Endothelial cell of umbilical vein (primary cell): ENCODE data around the gene CEMIP. TPM values are rescaled to one million over a fixed set of nuclear protein-coding genes. Genes with fewer than 3 reads are reported as not detected.

Experiments used
- BruUV-seq: library from RNA; stranded (reverse); fragments of 400-500 nt; replicated peaks from 2 replicates; lab custom pipeline; 2021; lab: Mats Ljungman, UMichigan
- CTCF ChIA-PET: fragments of 300-600, 350-600 bp; sonication (Branson Sonifier 250); formaldehyde crosslinking; loops from one replicate; lab custom pipeline; 2021; ENCODE audit warnings: antibody characterized with exemption, inconsistent platforms; lab: Charles Lee
- POLR2A ChIA-PET: fragments of 300-600, 350-600 bp; sonication (Branson Sonifier 250); formaldehyde crosslinking; loops from one replicate; lab custom pipeline; 2021; ENCODE audit warnings: antibody characterized with exemption, inconsistent platforms; lab: Charles Lee
- DNase-seq: peaks from one replicate; pipeline ENCODE4 v3.0.0-alpha.2; 2011; ENCODE audit warnings: low read depth, low spot score
- FAIRE-seq: peaks from 2 replicates; lab custom pipeline; 2011; peaks lifted over from hg19 to GRCh38; lab: Jason Lieb, UNC
- H2AFZ ChIP-seq: 2 replicates; pipeline ENCODE4 v1.6.0; 2012; ENCODE audit warnings: low read depth, low read length, control low read depth, inconsistent platforms
- H3K27ac ChIP-seq: 2 replicates; pipeline ENCODE4 v1.5.1; 2011; ENCODE audit warnings: low read depth, mild to moderate bottlenecking, control low read depth, low read length, moderate library complexity; ENCODE audit not compliant: insufficient read depth
- H3K27me3 ChIP-seq, 2 experiments: 2 replicates each; pipeline versions ENCODE4 v1.6.0 to v1.6.1; 2011; ENCODE audit warnings: low read length in 2 of 2, mixed read lengths in 1 of 2; ENCODE audit not compliant: control insufficient read depth in 2 of 2, insufficient read depth in 2 of 2
- H3K36me3 ChIP-seq, 2 experiments: 2 replicates in 1 of 2; 3 replicates in 1 of 2; pipeline ENCODE4 v1.5.1; 2011; ENCODE audit warnings: low read length in 2 of 2, mild to moderate bottlenecking in 1 of 2, moderate library complexity in 1 of 2; ENCODE audit not compliant: control insufficient read depth in 2 of 2, insufficient read depth in 2 of 2; ENCODE audit errors: extremely low read depth in 1 of 2
- H3K4me1 ChIP-seq: 3 replicates; pipeline ENCODE4 v1.5.1; 2011; ENCODE audit warnings: mild to moderate bottlenecking, low read length; ENCODE audit not compliant: control insufficient read depth, insufficient read depth; ENCODE audit errors: extremely low read depth
- H3K4me2 ChIP-seq: 2 replicates; pipeline ENCODE4 v1.6.1; 2011; ENCODE audit warnings: low read length, control low read depth, mixed read lengths; ENCODE audit not compliant: insufficient read depth
- H3K4me3 ChIP-seq, 3 experiments: fragments of 200-600 bp in 1 of 3; sonication (generic), shearing (Covaris generic) in 1 of 3; replicated peaks in 1 of 3; 2 replicates each; pipeline ENCODE4 v1.5.1; 2011 to 2016; ENCODE audit warnings: control low read depth in 3 of 3, low read length in 3 of 3, mild to moderate bottlenecking in 2 of 3, inconsistent platforms in 1 of 3, low read depth in 1 of 3, moderate library complexity in 1 of 3; ENCODE audit not compliant: insufficient read depth in 1 of 3
- H3K79me2 ChIP-seq: 2 replicates; pipeline ENCODE4 v1.6.0; 2012; ENCODE audit warnings: low read length, inconsistent platforms; ENCODE audit not compliant: control insufficient read depth, insufficient read depth
- H3K9ac ChIP-seq: replicated peaks from 2 replicates; pipeline ENCODE3; 2011; ENCODE audit warnings: low read length, control low read depth; ENCODE audit not compliant: insufficient read depth; ENCODE audit errors: extremely low read depth
- H3K9me1 ChIP-seq: replicated peaks from 3 replicates; pipeline ENCODE4 v1.6.0; 2011; ENCODE audit warnings: mild to moderate bottlenecking, low read length; ENCODE audit not compliant: control insufficient read depth, insufficient read depth; ENCODE audit errors: extremely low read depth
- H3K9me3 ChIP-seq: replicated peaks from 2 replicates; pipeline ENCODE4 v1.5.1; 2012; ENCODE audit warnings: low read length, inconsistent platforms; ENCODE audit not compliant: control insufficient read depth, insufficient read depth
- H4K20me1 ChIP-seq: replicated peaks from 2 replicates; pipeline ENCODE3; 2011; ENCODE audit warnings: mild to moderate bottlenecking, low read length; ENCODE audit not compliant: control insufficient read depth, insufficient read depth; ENCODE audit errors: extremely low read depth
- CTCF ChIP-seq, 2 donors: IDR thresholded peaks; 1 replicate in 1 of 2; 2 replicates in 1 of 2; pipeline ENCODE4 v1.5.1; 2011; ENCODE audit warnings: low read length in 2 of 2, mild to moderate bottlenecking in 2 of 2, moderate library complexity in 2 of 2, control low read depth in 1 of 2, inconsistent platforms in 1 of 2, low read depth in 1 of 2; ENCODE audit not compliant: insufficient read depth in 1 of 2; ENCODE audit errors: extremely low read depth in 1 of 2
- EZH2 ChIP-seq: IDR thresholded peaks from 2 replicates; pipeline ENCODE4 v1.6.1; 2012; ENCODE audit warnings: borderline replicate concordance, low read depth, mild to moderate bottlenecking, moderate library complexity, low read length, inconsistent platforms; ENCODE audit not compliant: severe bottlenecking
- FOS ChIP-seq: IDR thresholded peaks from 2 replicates; pipeline ENCODE4 v1.6.1; 2011; ENCODE audit warnings: mild to moderate bottlenecking, low read length, moderate library complexity, borderline replicate concordance; ENCODE audit not compliant: insufficient read depth
- GATA2 ChIP-seq: IDR thresholded peaks from 2 replicates; pipeline ENCODE4 v1.7.0; 2011; ENCODE audit warnings: low read depth, mild to moderate bottlenecking, moderate library complexity, mixed read lengths, low read length; ENCODE audit not compliant: insufficient read length, insufficient read depth
- JUN ChIP-seq: IDR thresholded peaks from 2 replicates; pipeline ENCODE4 v1.6.1; 2011; ENCODE audit warnings: borderline replicate concordance, low read depth; ENCODE audit not compliant: insufficient read length, insufficient read depth
- MAX ChIP-seq: IDR thresholded peaks from 2 replicates; pipeline ENCODE4 v1.6.1; 2011; ENCODE audit not compliant: insufficient read depth, insufficient read length
- MYC ChIP-seq: IDR thresholded peaks from one replicate; pipeline ENCODE4 v1.6.1; 2011; ENCODE audit warnings: mild to moderate bottlenecking, low read depth, low read length
- POLR2A ChIP-seq: IDR thresholded peaks from 2 replicates; pipeline ENCODE4 v1.6.1; 2012; ENCODE audit warnings: low read depth, mild to moderate bottlenecking, control low read depth, low read length
- POLR2AphosphoS5 ChIP-seq: IDR thresholded peaks from 2 replicates; pipeline ENCODE4 v1.6.1; 2012; ENCODE audit warnings: low read depth, mild to moderate bottlenecking, control low read depth, low read length, moderate library complexity; ENCODE audit not compliant: insufficient read depth
- dilution Hi-C: fragments of 300-500 bp; cut with MboI; formaldehyde crosslinking; loops from one replicate; pipeline ENCODE4 v1.15.0; 2019; ENCODE audit warnings: low sequenced_read_pairs; ENCODE audit not compliant: extremely low pct_ligation_motif_present
- intact Hi-C: fragments of 100-400 bp; cut with micrococcal nuclease; formaldehyde crosslinking; loops from one replicate; pipeline ENCODE4 v1.10.0; 2022
- polyA plus RNA-seq, 4 experiments: library from polyadenylated mRNA; depleted of rRNA in 3 of 4; stranded (reverse) in 3 of 4; unstranded in 1 of 4; fragments of >200 nt; gene quantifications; 2 replicates each; pipeline versions ENCODE4 v1.2.1 to v1.2.3, GENCODE V29; 2011 to 2012; ENCODE audit warnings: missing spikeins in 1 of 4
- total RNA-seq: library from RNA; stranded (reverse); gene quantifications from 2 replicates; pipeline ENCODE4 v1.2.3, GENCODE V29; 2021

CEMIP gene
- total and polyA plus RNA-seq, 2 donors (not counting 3 experiments of a cell fraction or from before 2014, with no cell fraction given): 0.01 TPM; not detected in 1

GRCh38 chr15:80904998-80905397 is 125.8 kb downstream of the CEMIP start:
- H3K4me3 ChIP-seq: no peak overlapping the region
- H3K27me3 ChIP-seq: no peaks in the 10 kb centered on the region
- no peaks in the 10 kb centered on the region for H3K9me3 ChIP-seq
- intact Hi-C loops (no loop called here), dilution Hi-C loops (no loop called here)
- no peak overlapping the region for H3K27ac ChIP-seq
- no peak for FAIRE-seq
- TF ChIP-seq GATA2 (no peak), CTCF (IDR thresholded peaks at IDR 0.05; ENCODE audit: extremely low read depth in 1 of 2, insufficient read depth in 1 of 2, low read depth in 1 of 2, low read length in 2 of 2) (no peak), EZH2 (no peak), JUN (no peak), POLR2AphosphoS5 (no peak), POLR2A (no peak), FOS (no peak), MAX (no peak), MYC (no peak)
- no peaks in the 10 kb centered on the region for H4K20me1 ChIP-seq
- H3K79me2 ChIP-seq: no peaks in the 10 kb centered on the region
- no peak overlapping the region for H3K4me2 ChIP-seq
- BruUV-seq: no TSS peak
- no peaks in the 10 kb centered on the region for H3K36me3 ChIP-seq
- no peak overlapping the region for H3K9ac ChIP-seq
- H3K9me1 ChIP-seq: no peaks in the 10 kb centered on the region
- H2AFZ ChIP-seq: no peak overlapping the region
- ChIA-PET CTCF (no interaction called here), POLR2A (no interaction called here)
- no peak for DNase-seq
- no peaks in the 10 kb centered on the region for H3K4me1 ChIP-seq
